Aorta (tissue), 5 donors: ENCODE results near the gene AP5Z1. TPM values are rescaled to one million over a fixed set of nuclear protein-coding genes. Genes with fewer than 3 reads are reported as not detected.

Source experiments
- ATAC-seq: fragments of 200-7000 bp; cut with Tn5 transposase; one replicate; pipeline ENCODE4 v1.9.1; 2022; ENCODE audit warnings: moderate library complexity; ENCODE audit not compliant: low FRiP score
- DNase-seq, 2 donors: peaks; one replicate each; pipeline ENCODE4 v3.0.0-alpha.2; 2020
- H3K27ac ChIP-seq, 2 donors: one replicate each; pipeline ENCODE4 v1.5.1; 2013; ENCODE audit warnings: low read length in 2 of 2, mild to moderate bottlenecking in 2 of 2, moderate library complexity in 2 of 2, control low read depth in 1 of 2, inconsistent platforms in 1 of 2, low read depth in 1 of 2
- H3K27me3 ChIP-seq, 2 donors: one replicate each; pipeline ENCODE4 v1.6.1; 2013; ENCODE audit warnings: control low read depth in 1 of 2, low read length in 1 of 2, mild to moderate bottlenecking in 1 of 2, moderate library complexity in 1 of 2; ENCODE audit not compliant: insufficient read depth in 2 of 2, control insufficient read depth in 1 of 2
- H3K36me3 ChIP-seq, 2 donors: one replicate each; pipeline ENCODE4 v1.6.1; 2013; ENCODE audit warnings: control low read depth in 1 of 2, low read length in 1 of 2, mild to moderate bottlenecking in 1 of 2; ENCODE audit not compliant: insufficient read depth in 2 of 2, control insufficient read depth in 1 of 2
- H3K4me1 ChIP-seq, 2 donors: one replicate each; pipeline ENCODE4 v1.6.1; 2013; ENCODE audit warnings: low read length in 2 of 2, control low read depth in 1 of 2, mild to moderate bottlenecking in 1 of 2, moderate library complexity in 1 of 2; ENCODE audit not compliant: insufficient read depth in 2 of 2, control insufficient read depth in 1 of 2
- H3K4me3 ChIP-seq, 2 donors: one replicate each; pipeline ENCODE4 v1.5.1; 2013; ENCODE audit warnings: low read length in 2 of 2, control low read depth in 1 of 2, mild to moderate bottlenecking in 1 of 2
- H3K9me3 ChIP-seq: one replicate; pipeline ENCODE4 v1.6.1; 2013; ENCODE audit warnings: mild to moderate bottlenecking, low read length; ENCODE audit not compliant: control insufficient read depth
- WGBS, 2 donors: extraction: QIAGEN DNeasy Blood & Tissue Kit; methylation state at CpG; one replicate each; pipeline ENCODE4 v1.1.7; 2013; 5-methylcytosine and 5-hydroxymethylcytosine counted together
- intact Hi-C, 2 donors: fragments of 100-400 bp; cut with DNase I; formaldehyde crosslinking; loops; one replicate each; pipeline versions ENCODE4 v1.14.2 to v1.15.0; 2022
- polyA plus RNA-seq, 2 donors: library from polyadenylated mRNA; stranded (reverse); fragments of 200-250 nt; gene quantifications; one replicate each; pipeline ENCODE4 v1.2.3, GENCODE V29; 2013
- total RNA-seq, 2 donors: library from RNA; stranded (reverse); fragmentation: NEBNext Ultra II Directional; extraction: Animal tissue kit (Norgen Biotek cat#: 25700); gene quantifications; one replicate each; pipeline ENCODE4 v1.2.1, GENCODE V29; 2021
- donor health status: healthy with polysubstance abuse.
- donor health status: Bipolar disorder and iron deficiency.
- donor health status: DM: no; HTN: no; CAD: no.
- donor health status: DM: no; HTN: no; CAD: no.
- donor health status: DM: yes; HTN: yes; CAD: no.

The AP5Z1 gene
- total and polyA plus RNA-seq, 4 donors, result 12.5 to 99.9 (median 38.0) TPM

GRCh38 chr7:4823441-4824119 is 48.2 kb downstream of the AP5Z1 start:
- no peaks in the 10 kb centered on the region for H3K9me3 ChIP-seq
- H3K4me3 ChIP-seq, result no peak overlapping the region
- no peaks in the 10 kb centered on the region for H3K4me1 ChIP-seq
- 85 to 86% methylated on average over 14 of the region's 14 CpGs for WGBS, 2 donors
- H3K27me3 ChIP-seq, result no peaks in the 10 kb centered on the region
- H3K27ac ChIP-seq, result no peak overlapping the region
- DNase-seq (peak in 1 of 2 donors; percentile 38), ATAC-seq (no peak)
- intact Hi-C loops, result no loop called here
- no peaks in the 10 kb centered on the region for H3K36me3 ChIP-seq

GRCh38 chr7:4824120-4824775 is 48.8 kb downstream of the AP5Z1 start:
- no peak overlapping the region for H3K4me3 ChIP-seq
- no peaks in the 10 kb centered on the region for H3K9me3 ChIP-seq
- ATAC-seq, result no peak
- no peak overlapping the region for H3K27ac ChIP-seq
- peak; percentile 43 to 63 for DNase-seq
- no peaks in the 10 kb centered on the region for H3K27me3 ChIP-seq
- no peaks in the 10 kb centered on the region for H3K36me3 ChIP-seq
- WGBS, 2 donors, result 84 to 87% methylated on average over 20 of the region's 20 CpGs
- no peaks in the 10 kb centered on the region for H3K4me1 ChIP-seq
- intact Hi-C loops, result no loop called here

- no peak overlapping the region for H3K27ac ChIP-seq
- H3K4me3 ChIP-seq, result no peak overlapping the region
- H3K36me3 ChIP-seq, result no peaks in the 10 kb centered on the region
- peak; percentile 28 to 67 for DNase-seq
- 95 to 96% methylated on average over 13 to 15 of the region's 15 CpGs for WGBS, 2 donors
- ATAC-seq, result no peak
- intact Hi-C loops, result no loop called here
- no peaks in the 10 kb centered on the region for H3K9me3 ChIP-seq
- no peaks in the 10 kb centered on the region for H3K4me1 ChIP-seq
- H3K27me3 ChIP-seq, result no peaks in the 10 kb centered on the region
These were observed 49.7 kb downstream of the AP5Z1 start for GRCh38 chr7:4825081-4825480.

DNA sequence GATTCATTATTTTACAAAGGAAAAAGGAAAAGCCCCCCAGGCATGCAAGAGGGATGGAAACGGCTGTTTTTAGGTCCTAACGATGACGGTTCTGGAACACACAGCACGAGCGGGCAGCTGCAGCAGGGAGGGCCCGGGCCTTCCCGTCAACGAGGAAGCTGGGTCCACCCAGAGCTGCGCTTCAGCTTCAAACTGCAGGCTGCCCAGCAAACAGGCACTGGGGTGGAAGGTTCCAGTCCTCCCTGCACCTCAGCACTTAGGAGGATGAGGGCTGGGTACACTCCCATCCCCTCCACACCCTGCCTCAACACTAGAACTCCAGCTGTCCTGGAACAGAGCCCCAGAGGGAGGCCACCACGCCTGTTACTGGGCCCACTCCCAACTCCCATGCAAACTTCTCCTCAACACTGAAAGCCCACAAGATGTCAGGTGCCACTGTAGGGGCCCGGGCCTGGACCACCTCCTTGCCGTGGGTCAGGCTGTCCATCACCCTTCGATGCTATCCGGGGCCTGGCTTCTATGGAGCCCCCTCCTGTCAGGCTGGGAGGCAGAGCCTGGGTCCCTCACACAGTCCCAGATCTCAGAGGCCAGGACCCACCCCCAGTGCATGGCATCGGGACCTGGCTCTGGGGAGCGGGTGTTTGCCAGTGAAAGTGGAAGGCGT is 53.4 kb downstream of the AP5Z1 start:
- DNase-seq, result peak; percentile 31 to 44
- Histone ChIP-seq H3K27ac (no peak overlapping the region), H3K36me3 (no peaks in the 10 kb centered on the region), H3K4me3 (no peak overlapping the region), H3K9me3 (no peaks in the 10 kb centered on the region), H3K27me3 (no peaks in the 10 kb centered on the region), H3K4me1 (no peaks in the 10 kb centered on the region)
- intact Hi-C loops, result no loop called here
- 87 to 96% methylated on average over 17 of the region's 17 CpGs for WGBS, 2 donors
- ATAC-seq, result no peak

- Histone ChIP-seq H3K9me3 (no peaks in the 10 kb centered on the region), H3K27me3 (no peaks in the 10 kb centered on the region), H3K27ac (no peak overlapping the region), H3K4me1 (no peaks in the 10 kb centered on the region), H3K36me3 (no peaks in the 10 kb centered on the region), H3K4me3 (no peak overlapping the region)
- intact Hi-C loops, result no loop called here
- peak; percentile 80 for ATAC-seq
- DNase-seq, result peak; percentile 69 to 85
- 51 to 54% methylated on average over 14 of the region's 14 CpGs for WGBS, 2 donors
These were observed 54.8 kb downstream of the AP5Z1 start for GRCh38 chr7:4830176-4830575.

GRCh38 chr7:4831723-4832495 is 56.5 kb downstream of the AP5Z1 start:
- Histone ChIP-seq H3K27me3 (no peaks in the 10 kb centered on the region), H3K27ac (no peak overlapping the region), H3K4me3 (no peak overlapping the region), H3K4me1 (no peaks in the 10 kb centered on the region), H3K36me3 (no peaks in the 10 kb centered on the region), H3K9me3 (no peaks in the 10 kb centered on the region)
- 86 to 88% methylated on average over 17 of the region's 17 CpGs for WGBS, 2 donors
- ATAC-seq (no peak), DNase-seq (no peak)
- intact Hi-C loops, result no loop called here

- H3K4me1 ChIP-seq, result no peaks in the 10 kb centered on the region
- ATAC-seq, result no peak
- 97% methylated on average over 16 of the region's 16 CpGs for WGBS, 2 donors
- H3K36me3 ChIP-seq, result no peaks in the 10 kb centered on the region
- no peak overlapping the region for H3K27ac ChIP-seq
- intact Hi-C loops, result no loop called here
- H3K4me3 ChIP-seq, result no peak overlapping the region
- H3K9me3 ChIP-seq, result no peaks in the 10 kb centered on the region
- peak in 1 of 2 donors; percentile 41 for DNase-seq
- no peaks in the 10 kb centered on the region for H3K27me3 ChIP-seq
These were observed 57.3 kb downstream of the AP5Z1 start for GRCh38 chr7:4832711-4833110.

- ATAC-seq, result no peak
These were observed 57.8 kb downstream of the AP5Z1 start for GRCh38 chr7:4833176-4833575.

More at GRCh38 chr7:4833176-4833575, 57.8 kb downstream of the AP5Z1 start:
- Histone ChIP-seq H3K27me3 (no peaks in the 10 kb centered on the region), H3K36me3 (no peaks in the 10 kb centered on the region), H3K4me3 (no peak overlapping the region), H3K4me1 (no peaks in the 10 kb centered on the region), H3K27ac (no peak overlapping the region), H3K9me3 (no peaks in the 10 kb centered on the region)
- intact Hi-C loops, result no loop called here
- peak in 1 of 2 donors; percentile 43 for DNase-seq
- whole genome bisulfite sequencing, 2 donors, result 92 to 94% methylated on average over 17 of the region's 17 CpGs
